Parathyroid adenoma (tissue), 2 donors: Measurements from ENCODE around the gene GPATCH1.

Experiments
- H2AFZ ChIP-seq: fragments of 300-600 bp; sonication (generic); one replicate; pipeline ENCODE4 v1.7.0; 2017; ENCODE audit warnings: antibody characterized with exemption, mild to moderate bottlenecking
- H3K27ac ChIP-seq: fragments of 300-600 bp; sonication (generic); one replicate; pipeline ENCODE4 v1.7.0; 2017
- H3K27me3 ChIP-seq: fragments of 300-600 bp; sonication (generic); one replicate; pipeline ENCODE4 v1.7.0; 2017; ENCODE audit warnings: low read length; ENCODE audit not compliant: control insufficient read depth, insufficient read depth
- H3K36me3 ChIP-seq: fragments of 300-600 bp; sonication (generic); one replicate; pipeline ENCODE4 v1.7.0; 2017; ENCODE audit warnings: low read length; ENCODE audit not compliant: control insufficient read depth, insufficient read depth
- H3K4me1 ChIP-seq: fragments of 300-600 bp; sonication (generic); one replicate; pipeline ENCODE4 v1.7.0; 2017; ENCODE audit warnings: control low read depth
- H3K4me2 ChIP-seq: fragments of 300-600 bp; sonication (generic); one replicate; pipeline ENCODE4 v1.7.0; 2017; ENCODE audit warnings: low read length
- H3K4me3 ChIP-seq: fragments of 300-600 bp; sonication (generic); one replicate; pipeline ENCODE4 v1.7.0; 2017; ENCODE audit warnings: low read depth, low read length
- H3K79me2 ChIP-seq: fragments of 300-600 bp; sonication (generic); one replicate; pipeline ENCODE4 v1.7.0; 2017; ENCODE audit warnings: control low read depth
- H3K9ac ChIP-seq: fragments of 300-600 bp; sonication (generic); one replicate; pipeline ENCODE4 v1.7.0; 2017; ENCODE audit warnings: mild to moderate bottlenecking
- H3K9me3 ChIP-seq: fragments of 300-600 bp; sonication (generic); one replicate; pipeline ENCODE4 v1.7.0; 2017; ENCODE audit warnings: low read length; ENCODE audit not compliant: control insufficient read depth
- CTCF ChIP-seq: fragments of 300-600 bp; sonication (generic); IDR thresholded peaks from one replicate; pipeline ENCODE4 v1.7.0; 2017; ENCODE audit warnings: antibody characterized with exemption, mild to moderate bottlenecking
- donor health status: primary hyperparathyroidism.

The GPATCH1 gene

DNA sequence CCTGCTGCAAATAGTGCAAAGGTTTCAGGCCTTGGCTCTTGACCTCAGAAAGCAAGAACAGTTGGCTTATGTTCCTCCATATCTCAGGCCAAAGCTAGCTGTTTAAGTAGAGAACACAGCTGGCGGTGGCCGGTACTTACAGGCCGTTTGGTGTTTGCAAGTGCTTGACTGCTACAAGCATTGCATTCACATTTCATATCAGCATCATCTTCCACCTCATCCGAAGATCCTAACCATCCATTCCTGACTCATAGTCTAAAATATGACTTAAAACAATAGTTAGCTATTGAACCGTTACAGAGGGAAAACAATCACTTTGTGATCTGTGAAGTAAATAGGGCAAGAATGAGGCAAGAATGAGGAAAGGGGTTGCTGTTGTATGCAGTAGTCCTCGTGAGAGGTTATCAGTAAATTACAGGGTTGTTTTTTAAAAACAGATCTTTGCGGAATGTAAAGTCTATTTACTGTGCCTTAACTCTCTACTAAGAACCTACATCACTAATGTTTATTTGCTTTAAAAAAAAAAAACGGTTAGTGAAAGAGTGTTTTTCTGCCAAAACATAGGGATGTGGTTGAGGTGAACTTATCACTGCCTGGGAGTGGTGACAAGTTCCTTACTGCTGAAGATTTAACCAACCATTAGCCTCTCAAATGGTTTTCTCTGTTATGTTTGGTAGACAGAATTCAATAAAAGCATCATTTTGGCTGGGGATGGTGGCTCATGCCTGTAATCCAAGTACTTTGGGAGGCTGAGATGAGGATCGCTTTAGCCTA is 29.3 kb downstream of the GPATCH1 start:
- no peaks in the 10 kb centered on the region for H3K27me3 ChIP-seq
- no peak overlapping the region for H3K9ac ChIP-seq
- H2AFZ ChIP-seq: no peak overlapping the region
- no peak overlapping the region for H3K4me3 ChIP-seq
- no peak overlapping the region for H3K27ac ChIP-seq
- H3K4me1 ChIP-seq: no peaks in the 10 kb centered on the region
- H3K9me3 ChIP-seq: no peaks in the 10 kb centered on the region
- no peaks in the 10 kb centered on the region for H3K36me3 ChIP-seq
- no peak overlapping the region for H3K4me2 ChIP-seq
- no peaks in the 10 kb centered on the region for H3K79me2 ChIP-seq
- no peak for TF ChIP-seq CTCF

DNA sequence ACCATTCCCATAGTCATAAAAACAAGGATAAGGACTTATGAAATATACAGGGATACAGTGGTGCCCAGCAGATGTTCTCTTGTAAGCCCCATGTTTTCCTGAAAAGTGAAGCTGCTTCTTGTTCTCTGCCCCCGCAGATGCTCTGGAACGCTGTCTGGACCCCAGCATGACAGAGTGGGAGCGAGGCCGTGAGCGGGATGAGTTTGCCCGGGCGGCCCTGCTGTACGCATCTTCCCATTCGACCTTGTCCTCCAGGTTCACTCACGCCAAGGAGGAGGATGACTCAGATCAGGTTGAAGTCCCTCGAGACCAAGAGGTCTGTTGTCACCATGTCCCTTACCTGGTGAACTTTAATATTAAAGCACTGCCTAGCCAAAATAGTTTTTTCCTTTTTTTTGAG is 30.6 kb downstream of the GPATCH1 start:
- no peak overlapping the region for H3K9ac ChIP-seq
- no peak overlapping the region for H2AFZ ChIP-seq
- no peak for TF ChIP-seq CTCF
- H3K4me3 ChIP-seq: no peak overlapping the region
- no peaks in the 10 kb centered on the region for H3K27me3 ChIP-seq
- H3K79me2 ChIP-seq: no peaks in the 10 kb centered on the region
- no peak overlapping the region for H3K4me2 ChIP-seq
- H3K4me1 ChIP-seq: no peaks in the 10 kb centered on the region
- H3K27ac ChIP-seq: no peak overlapping the region
- no peaks in the 10 kb centered on the region for H3K36me3 ChIP-seq
- H3K9me3 ChIP-seq: no peaks in the 10 kb centered on the region

GRCh38 chr19:33114312-33114711 is 33.3 kb downstream of the GPATCH1 start:
- H2AFZ ChIP-seq: no peak overlapping the region
- H3K36me3 ChIP-seq: no peaks in the 10 kb centered on the region
- no peak overlapping the region for H3K4me3 ChIP-seq
- H3K9ac ChIP-seq: no peak overlapping the region
- no peak overlapping the region for H3K4me2 ChIP-seq
- no peak for TF ChIP-seq CTCF
- no peaks in the 10 kb centered on the region for H3K27me3 ChIP-seq
- H3K9me3 ChIP-seq: no peaks in the 10 kb centered on the region
- H3K27ac ChIP-seq: no peak overlapping the region
- H3K79me2 ChIP-seq: no peaks in the 10 kb centered on the region
- H3K4me1 ChIP-seq: no peaks in the 10 kb centered on the region

GRCh38 chr19:33117501-33117900 is 36.5 kb downstream of the GPATCH1 start:
- no peak for TF ChIP-seq CTCF
- no peaks in the 10 kb centered on the region for H3K9me3 ChIP-seq
- no peak overlapping the region for H3K9ac ChIP-seq
- no peak overlapping the region for H2AFZ ChIP-seq
- H3K27me3 ChIP-seq: no peaks in the 10 kb centered on the region
- H3K27ac ChIP-seq: no peak overlapping the region
- no peak overlapping the region for H3K4me2 ChIP-seq
- H3K4me3 ChIP-seq: no peak overlapping the region
- no peaks in the 10 kb centered on the region for H3K79me2 ChIP-seq
- H3K4me1 ChIP-seq: no peaks in the 10 kb centered on the region
- H3K36me3 ChIP-seq: no peaks in the 10 kb centered on the region

- no peak overlapping the region for H3K27ac ChIP-seq
- H3K79me2 ChIP-seq: no peaks in the 10 kb centered on the region
- H3K4me3 ChIP-seq: no peak overlapping the region
- H3K4me1 ChIP-seq: no peaks in the 10 kb centered on the region
- no peak overlapping the region for H3K4me2 ChIP-seq
- H2AFZ ChIP-seq: no peak overlapping the region
- no peaks in the 10 kb centered on the region for H3K9me3 ChIP-seq
- H3K27me3 ChIP-seq: no peaks in the 10 kb centered on the region
- no peak for TF ChIP-seq CTCF
- H3K9ac ChIP-seq: no peak overlapping the region
- no peaks in the 10 kb centered on the region for H3K36me3 ChIP-seq
Measured at GRCh38 chr19:33118643-33119042, 37.7 kb downstream of the GPATCH1 start.
